ENCODE results near the gene CLCN6. TPM values are rescaled to one million over a fixed set of nuclear protein-coding genes. Genes with fewer than 3 reads are reported as not detected.

Gene CLCN6
- total and polyA plus RNA-seq, 10 of the 15 experiments (the other 5 are each of a cell fraction or from before 2014, with no cell fraction given): 2.2 to 20.9 (median 10.2) TPM

DNA sequence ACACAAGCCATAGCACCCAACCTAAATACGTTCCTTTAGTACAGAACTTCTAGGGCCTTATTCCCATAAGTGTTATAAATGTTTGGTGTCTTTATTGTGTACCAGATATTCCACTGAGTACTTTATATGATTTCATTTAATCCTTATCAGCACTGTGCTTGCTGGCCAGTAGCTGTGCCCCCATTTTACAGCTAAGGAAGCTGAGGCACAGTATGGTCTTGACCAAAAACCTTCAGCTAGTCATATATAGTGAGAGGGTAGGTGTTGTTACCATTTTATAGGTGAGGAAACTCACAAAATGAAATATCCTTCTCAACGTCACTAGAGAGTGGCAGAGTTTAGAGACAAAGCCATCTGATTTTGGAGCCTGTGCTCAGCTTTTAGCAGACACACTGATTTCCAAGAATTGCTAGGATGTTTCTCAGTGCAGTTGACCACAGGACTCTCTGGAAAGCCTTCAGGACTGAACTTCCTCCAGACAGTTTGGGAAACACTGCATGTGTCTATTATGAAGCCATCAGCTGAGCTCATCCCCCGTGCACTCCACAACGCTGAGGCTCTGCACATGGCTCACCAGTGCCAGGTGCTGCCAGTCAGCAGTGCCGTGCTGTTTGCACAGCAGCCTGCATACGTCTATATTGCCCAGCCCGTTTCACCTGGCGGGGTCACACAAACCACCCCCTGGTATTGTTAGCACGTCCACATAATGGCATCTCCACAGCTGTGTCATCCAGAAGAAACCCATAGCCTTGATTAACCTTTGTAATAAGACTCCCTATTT, 26.1 kb downstream of the CLCN6 start:
- Histone ChIP-seq H3K4me1 (ENCODE audit: control insufficient read depth, insufficient read depth, low read length) (no peaks in the 10 kb centered on the region), H3K9me3 (replicated peaks; ENCODE audit: control insufficient read depth, insufficient read depth, low read length) (no peaks in the 10 kb centered on the region), H3K27ac (ENCODE audit: control insufficient read depth, insufficient read depth) (no peak overlapping the region), H3K4me2 (ENCODE audit: control insufficient read depth, insufficient read depth) (no peak overlapping the region), H3K4me3 (no peak overlapping the region), H2AFZ (ENCODE audit: control insufficient read depth, low read depth, low read length) (no peak overlapping the region), H3K36me3 (ENCODE audit: control insufficient read depth in 2 of 2, insufficient read depth in 2 of 2, low read length in 1 of 2) (peaks cover 29 to 35% of the 10 kb centered on the region in 2 experiments), H3K9ac (ENCODE audit: control insufficient read depth, insufficient read depth, low read length) (no peak overlapping the region), H3K79me2 (ENCODE audit: control insufficient read depth, insufficient read depth, low read length) (no peaks in the 10 kb centered on the region), H3K27me3 (replicated peaks in 1 of 2; ENCODE audit: control insufficient read depth in 2 of 2, insufficient read depth in 2 of 2, low read length in 1 of 2) (no peaks in the 10 kb centered on the region), H4K20me1 (ENCODE audit: control insufficient read depth, insufficient read depth) (no peaks in the 10 kb centered on the region)
- BruUV-seq (replicated peaks): no TSS peak
- ATAC-seq (no peak), DNase-seq (ENCODE audit: low read depth, low spot score) (no peak), FAIRE-seq (no peak)
- POLR2A ChIA-PET: no interaction called here
- TF ChIP-seq CHD1 (IDR thresholded peaks at IDR 0.05; ENCODE audit: low read depth, low read length) (no peak), POLR2A (IDR thresholded peaks at IDR 0.05; ENCODE audit: low read depth, low read length) (0 out of 2 replicates have a peak, but pooled peaks have one; percentile 23), POLR2AphosphoS2 (IDR thresholded peaks at IDR 0.05; ENCODE audit: low read depth, low read length) (no peak)
- WGBS (ENCODE audit: insufficient coverage, insufficient replicate concordance, low lambda C conversion rate, missing lambda C conversion rate): 86% methylated on average over 9 of the region's 9 CpGs
- intact Hi-C loops (cut with micrococcal nuclease; ENCODE audit: unreplicated experiment): no loop called here
- in situ Hi-C loops (cut with MboI): no loop called here
- RAD21 ChIA-PET (ENCODE audit: unreplicated experiment): no interaction called here
- CTCF ChIA-PET: interaction anchor here (0.8 to 1.3 kb wide), 2 partner anchors 60 to 178 kb away, joined by 3 to 4 read pairs; no protein-coding TSS in a partner anchor
- SMC1A ChIA-PET (ENCODE audit: uncharacterized antibody, unreplicated experiment): no interaction called here

DNA sequence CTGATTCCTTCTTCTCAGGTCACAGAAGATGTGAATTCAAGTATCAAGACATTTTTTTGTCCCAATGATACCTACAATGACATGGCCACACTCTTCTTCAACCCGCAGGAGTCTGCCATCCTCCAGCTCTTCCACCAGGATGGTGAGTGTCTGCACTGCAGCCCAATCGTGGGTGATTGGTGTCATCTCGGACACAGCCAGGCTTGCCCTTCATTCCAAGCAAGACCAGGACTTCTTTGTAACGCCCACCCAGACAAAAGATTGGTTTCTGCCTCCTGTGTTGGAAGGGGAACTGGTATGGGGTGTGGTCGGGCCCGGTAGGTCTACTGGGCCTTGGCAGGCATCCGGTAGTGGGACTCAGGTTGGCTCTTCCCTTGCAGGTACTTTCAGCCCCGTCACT, 27.5 kb downstream of the CLCN6 start:
- no peak overlapping the region for H3K4me3 ChIP-seq
- no peaks in the 10 kb centered on the region for H3K79me2 ChIP-seq (ENCODE audit: control insufficient read depth, insufficient read depth, low read length)
- POLR2A ChIA-PET: no interaction called here
- SMC1A ChIA-PET (ENCODE audit: uncharacterized antibody, unreplicated experiment): no interaction called here
- no peaks in the 10 kb centered on the region for H3K9me3 ChIP-seq (replicated peaks; ENCODE audit: control insufficient read depth, insufficient read depth, low read length)
- intact Hi-C loops (cut with micrococcal nuclease; ENCODE audit: unreplicated experiment) (no loop called here), in situ Hi-C loops (cut with MboI) (no loop called here)
- DNase-seq (ENCODE audit: low read depth, low spot score): no peak
- no peaks in the 10 kb centered on the region for H3K27me3 ChIP-seq (replicated peaks in 1 of 2; ENCODE audit: control insufficient read depth in 2 of 2, insufficient read depth in 2 of 2, low read length in 1 of 2)
- peaks cover 34 to 42% of the 10 kb centered on the region in 2 experiments for H3K36me3 ChIP-seq (ENCODE audit: control insufficient read depth in 2 of 2, insufficient read depth in 2 of 2, low read length in 1 of 2)
- BruUV-seq (replicated peaks): no TSS peak
- H3K27ac ChIP-seq (ENCODE audit: control insufficient read depth, insufficient read depth): no peak overlapping the region
- no peak for FAIRE-seq
- RAD21 ChIA-PET (ENCODE audit: unreplicated experiment): no interaction called here
- CTCF ChIA-PET: interaction anchor here (0.5 kb wide), 1 partner anchor 134 kb away, joined by 3 read pairs; no protein-coding TSS in a partner anchor
- 83% methylated on average over 8 of the region's 8 CpGs for WGBS (ENCODE audit: insufficient coverage, insufficient replicate concordance, low lambda C conversion rate, missing lambda C conversion rate)
- no peak for ATAC-seq
- H3K4me2 ChIP-seq (ENCODE audit: control insufficient read depth, insufficient read depth): no peak overlapping the region
- H4K20me1 ChIP-seq (ENCODE audit: control insufficient read depth, insufficient read depth): no peaks in the 10 kb centered on the region
- H3K9ac ChIP-seq (ENCODE audit: control insufficient read depth, insufficient read depth, low read length): no peak overlapping the region
- no peak overlapping the region for H2AFZ ChIP-seq (ENCODE audit: control insufficient read depth, low read depth, low read length)
- no peaks in the 10 kb centered on the region for H3K4me1 ChIP-seq (ENCODE audit: control insufficient read depth, insufficient read depth, low read length)
- TF ChIP-seq, protein P1, sequence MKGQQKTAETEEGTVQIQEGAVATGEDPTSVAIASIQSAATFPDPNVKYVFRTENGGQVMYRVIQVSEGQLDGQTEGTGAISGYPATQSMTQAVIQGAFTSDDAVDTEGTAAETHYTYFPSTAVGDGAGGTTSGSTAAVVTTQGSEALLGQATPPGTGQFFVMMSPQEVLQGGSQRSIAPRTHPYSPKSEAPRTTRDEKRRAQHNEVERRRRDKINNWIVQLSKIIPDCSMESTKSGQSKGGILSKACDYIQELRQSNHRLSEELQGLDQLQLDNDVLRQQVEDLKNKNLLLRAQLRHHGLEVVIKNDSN (IDR thresholded peaks at IDR 0.05; ENCODE audit: borderline replicate concordance, extremely low read length, insufficient read depth, low read depth, low read length): no peak
- no peak for TF ChIP-seq RELA (IDR thresholded peaks at IDR 0.05; ENCODE audit: borderline replicate concordance, partially characterized antibody)
- no peak for TF ChIP-seq PRDM15 (CRISPR knock-in tag; IDR thresholded peaks at IDR 0.05)
- TF ChIP-seq NR2C1 (IDR thresholded peaks at IDR 0.05): no peak
- no peak for TF ChIP-seq BMI1 (IDR thresholded peaks at IDR 0.05; ENCODE audit: borderline replicate concordance)
- no peak for TF ChIP-seq EP300 (IDR thresholded peaks at IDR 0.05; ENCODE audit: borderline replicate concordance in 1 of 2, control insufficient read depth in 1 of 2, low read depth in 2 of 2, low read length in 2 of 2)
- TF ChIP-seq ASH2L (IDR thresholded peaks at IDR 0.05; ENCODE audit: borderline replicate concordance, low read depth): no peak
- no peak for TF ChIP-seq CHD1 (IDR thresholded peaks at IDR 0.05; ENCODE audit: low read depth, low read length)
- no peak for TF ChIP-seq TCF3 (IDR thresholded peaks at IDR 0.05; ENCODE audit: borderline replicate concordance, insufficient read depth, low read depth, low read length)
- TF ChIP-seq CREB1 (IDR thresholded peaks at IDR 0.05; ENCODE audit: low read depth): no peak
